ENCODE data around the gene UBR3. TPM values are rescaled to one million over a fixed set of nuclear protein-coding genes. Genes with fewer than 3 reads are reported as not detected.

Gene UBR3
- total RNA-seq, 2 donors from 2014 or later, result 30.1 to 38.4 TPM

DNA sequence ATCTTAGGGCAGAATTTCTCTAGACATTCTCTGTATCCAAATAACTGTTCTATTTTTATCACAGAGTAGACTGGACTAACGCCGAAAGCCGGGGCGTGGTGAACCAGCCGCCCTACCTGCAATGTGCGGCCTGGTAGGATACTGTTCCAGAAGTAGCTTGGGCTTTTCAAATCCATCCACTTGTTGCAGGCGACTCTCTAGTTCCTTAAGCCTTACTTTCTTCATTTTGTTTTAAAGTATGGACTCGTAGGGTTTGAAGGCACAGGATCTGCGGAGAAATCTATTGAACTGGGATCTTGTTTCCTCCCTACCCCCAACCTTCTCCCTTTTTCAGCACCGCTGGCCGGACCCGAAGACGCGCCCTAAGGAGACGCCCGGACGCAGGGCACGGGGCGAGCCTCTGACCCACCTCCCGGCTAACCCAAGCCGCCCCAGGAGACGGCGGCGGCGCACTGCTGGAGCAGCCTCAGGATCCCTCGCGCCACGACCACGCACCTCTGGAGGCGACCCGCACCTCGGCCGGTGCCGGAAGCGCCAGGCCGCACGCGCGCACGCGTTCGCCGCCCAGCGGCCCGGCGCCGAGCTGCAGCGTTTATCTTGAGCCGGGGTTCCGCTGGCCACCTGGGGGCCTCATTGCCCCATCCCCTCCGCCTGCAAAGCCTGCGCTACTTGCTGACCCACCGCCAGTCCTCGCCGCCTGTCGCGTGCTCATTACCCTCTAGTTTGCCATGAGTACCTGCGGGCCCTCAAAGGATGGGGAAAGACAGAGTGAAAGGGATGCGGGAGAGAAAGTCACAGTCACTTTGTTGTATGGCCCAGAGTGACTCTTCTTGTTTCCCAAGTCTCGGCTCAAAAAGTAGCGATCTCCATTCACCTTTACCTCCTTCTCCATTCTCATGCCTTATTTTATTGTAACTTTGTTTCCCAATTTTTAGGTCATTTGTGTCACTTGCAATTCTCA is 2.6 kb upstream of the UBR3 start, which contains the start of gene METTL5:
TSS of gene METTL5 (minus strand) at position 533 of the 961 bp plus-strand sequence. CDS start at position 225, 308 bp downstream.
- Histone ChIP-seq H3K9me3 (no peaks in the 10 kb centered on the region), H3K4me1 (peaks cover 13% of the 10 kb centered on the region), H3K27ac (peak within 1 kb of the TSS; percentile 58), H3K36me3 (no peaks in the 10 kb centered on the region), H3K27me3 (no peaks in the 10 kb centered on the region), H3K4me3 (peak within 1 kb of the TSS; percentile 57), H3K9ac (ENCODE audit: low read depth in 2 of 2, low read length in 2 of 2) (peak within 1 kb of the TSS; percentile 49 to 70)
- intact Hi-C loops (cut with DNase I), result loop anchor here (5.0 kb wide), 1 partner anchor 103 kb away; no protein-coding TSS in a partner anchor
- TF ChIP-seq, protein P1, sequence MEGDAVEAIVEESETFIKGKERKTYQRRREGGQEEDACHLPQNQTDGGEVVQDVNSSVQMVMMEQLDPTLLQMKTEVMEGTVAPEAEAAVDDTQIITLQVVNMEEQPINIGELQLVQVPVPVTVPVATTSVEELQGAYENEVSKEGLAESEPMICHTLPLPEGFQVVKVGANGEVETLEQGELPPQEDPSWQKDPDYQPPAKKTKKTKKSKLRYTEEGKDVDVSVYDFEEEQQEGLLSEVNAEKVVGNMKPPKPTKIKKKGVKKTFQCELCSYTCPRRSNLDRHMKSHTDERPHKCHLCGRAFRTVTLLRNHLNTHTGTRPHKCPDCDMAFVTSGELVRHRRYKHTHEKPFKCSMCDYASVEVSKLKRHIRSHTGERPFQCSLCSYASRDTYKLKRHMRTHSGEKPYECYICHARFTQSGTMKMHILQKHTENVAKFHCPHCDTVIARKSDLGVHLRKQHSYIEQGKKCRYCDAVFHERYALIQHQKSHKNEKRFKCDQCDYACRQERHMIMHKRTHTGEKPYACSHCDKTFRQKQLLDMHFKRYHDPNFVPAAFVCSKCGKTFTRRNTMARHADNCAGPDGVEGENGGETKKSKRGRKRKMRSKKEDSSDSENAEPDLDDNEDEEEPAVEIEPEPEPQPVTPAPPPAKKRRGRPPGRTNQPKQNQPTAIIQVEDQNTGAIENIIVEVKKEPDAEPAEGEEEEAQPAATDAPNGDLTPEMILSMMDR (IDR thresholded peaks at IDR 0.05), result peak; percentile 97
- DNase-seq, result peak; percentile 87

DNA sequence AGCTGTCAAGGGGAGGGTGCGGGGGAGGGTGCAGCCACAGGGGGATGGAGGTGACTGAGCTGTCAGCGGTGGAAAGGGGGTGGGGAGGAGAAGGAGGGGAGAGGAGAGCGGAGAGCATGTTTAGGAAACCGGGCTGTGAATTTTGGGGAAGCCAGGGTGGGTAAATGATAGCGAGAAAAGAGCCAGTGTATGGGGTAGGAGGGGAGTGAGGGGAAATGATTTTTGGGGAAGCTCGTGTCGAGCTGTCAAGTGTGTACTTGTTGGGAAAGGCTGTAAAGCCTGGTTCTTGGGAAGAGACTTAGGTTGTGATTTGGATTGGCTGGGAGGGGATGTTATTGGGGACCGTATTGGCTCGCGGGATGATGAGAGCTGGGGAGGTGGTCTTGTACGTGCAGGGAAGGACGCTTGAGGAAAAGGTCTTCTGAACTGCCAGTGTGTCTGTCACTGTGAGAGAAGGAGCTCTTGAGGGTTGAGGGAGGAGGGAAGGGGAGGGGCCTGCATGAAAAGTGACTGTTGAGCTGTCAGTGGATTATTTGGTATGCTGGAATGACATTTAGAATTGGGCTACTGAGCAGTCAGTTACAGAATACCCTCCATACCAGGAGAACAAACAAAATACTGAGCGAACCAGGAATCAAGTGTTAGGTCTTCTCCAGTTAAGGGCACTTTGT is 1.0 kb downstream of the UBR3 start:
- Histone ChIP-seq H3K4me3 (peak overlapping the region; percentile 91), H3K36me3 (no peaks in the 10 kb centered on the region), H3K4me1 (peaks cover 11% of the 10 kb centered on the region), H3K27ac (peak overlapping the region; percentile 79), H3K9ac (ENCODE audit: low read depth in 2 of 2, low read length in 2 of 2) (peak overlapping the region; percentile 88 to 90), H3K27me3 (no peaks in the 10 kb centered on the region), H3K9me3 (no peaks in the 10 kb centered on the region)
- peak; percentile 60 for DNase-seq
- intact Hi-C loops (cut with DNase I), result loop anchor here (5.0 kb wide), 1 partner anchor 99 kb away; no protein-coding TSS in a partner anchor
- TF ChIP-seq, protein P1 (IDR thresholded peaks at IDR 0.05), result no peak

DNA sequence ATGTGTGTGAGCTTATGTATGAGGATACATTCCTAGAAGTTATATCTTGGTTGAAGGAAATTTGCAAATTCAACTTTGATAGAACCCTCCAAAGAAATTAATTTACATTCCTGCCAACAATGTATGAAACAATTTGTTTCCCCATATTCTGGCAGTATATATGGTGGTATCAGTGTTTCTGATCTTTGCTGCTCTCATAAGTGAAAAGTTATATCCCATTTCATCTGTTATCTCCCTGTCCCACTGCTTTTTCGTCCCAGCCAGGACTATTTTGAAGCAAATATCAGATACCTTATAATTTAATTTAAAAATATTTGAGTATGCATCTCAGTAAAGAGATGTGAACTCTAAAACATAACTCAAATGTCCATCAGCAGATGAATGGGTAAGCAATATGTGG is 7.1 kb downstream of the UBR3 start:
- Histone ChIP-seq H3K36me3 (no peaks in the 10 kb centered on the region), H3K27ac (no peak overlapping the region), H3K9me3 (no peaks in the 10 kb centered on the region), H3K4me1 (no peaks in the 10 kb centered on the region), H3K9ac (ENCODE audit: low read depth in 2 of 2, low read length in 2 of 2) (no peak overlapping the region), H3K27me3 (no peaks in the 10 kb centered on the region), H3K4me3 (no peak overlapping the region)
- TF ChIP-seq, protein P1 (IDR thresholded peaks at IDR 0.05), result no peak
- intact Hi-C loops (cut with DNase I), result no loop called here
- DNase-seq, result no peak

DNA sequence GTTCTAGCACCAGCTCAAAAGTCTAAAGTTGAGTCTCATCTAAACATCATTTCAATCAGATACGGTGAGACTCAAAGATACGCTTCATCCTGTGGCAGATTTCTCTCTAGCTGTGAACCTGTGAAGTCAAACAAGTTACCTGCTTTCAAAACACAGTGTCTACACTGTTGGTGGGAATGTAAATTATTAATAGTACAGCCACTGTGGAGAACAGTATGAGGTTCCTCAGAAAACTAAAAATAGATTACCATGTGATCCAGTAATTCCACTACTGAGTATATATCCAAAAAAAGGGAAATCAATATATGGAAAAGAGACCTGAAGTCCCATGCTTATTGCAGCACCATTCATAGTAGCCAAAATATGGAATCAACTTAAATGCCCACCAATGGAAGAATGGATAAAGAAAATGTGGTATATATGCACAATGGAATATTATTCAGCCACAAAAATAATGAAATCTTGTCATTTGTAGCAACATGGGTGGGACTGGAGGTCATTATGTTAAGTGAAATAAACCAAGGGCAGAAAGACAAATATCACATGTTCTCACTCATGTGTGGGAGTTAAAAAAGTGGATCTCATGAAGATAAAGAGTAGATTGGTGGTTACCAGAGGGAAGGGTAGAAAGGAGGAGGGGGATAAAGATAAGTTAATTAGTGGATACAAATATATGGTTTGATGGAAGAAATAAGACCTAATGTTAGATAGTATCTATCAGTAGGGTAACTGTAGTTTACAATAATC is 11.7 kb downstream of the UBR3 start:
- Histone ChIP-seq H3K27me3 (no peaks in the 10 kb centered on the region), H3K27ac (no peak overlapping the region), H3K4me1 (no peaks in the 10 kb centered on the region), H3K36me3 (no peaks in the 10 kb centered on the region), H3K4me3 (no peak overlapping the region), H3K9me3 (no peaks in the 10 kb centered on the region), H3K9ac (ENCODE audit: low read depth in 2 of 2, low read length in 2 of 2) (no peak overlapping the region)
- intact Hi-C loops (cut with DNase I), result no loop called here
- no peak for DNase-seq
- TF ChIP-seq, protein P1 (IDR thresholded peaks at IDR 0.05), result no peak

Measured in colonic mucosa (tissue), 4 donors.